ENCODE data around the gene ENPP3.

GRCh38 chr6:131651782-131652181 is 14.7 kb downstream of the ENPP3 start:
- TF ChIP-seq CTCF (IDR thresholded peaks at IDR 0.05) (no peak), EZH2 (IDR thresholded peaks at IDR 0.05) (no peak), EZH2phosphoT487 (IDR thresholded peaks at IDR 0.05) (no peak)

Measured in neural progenitor cell (in vitro differentiated cells).